Right lobe of liver (tissue), 6 donors: ENCODE data around the gene BCKDHB. TPM values are rescaled to one million over a fixed set of nuclear protein-coding genes. Genes with fewer than 3 reads are reported as not detected.

Experiments used
- ATAC-seq, 4 donors: fragments of 200-7000 bp; cut with Tn5 transposase; one replicate each; pipeline ENCODE4 v1.9.1; 2020; ENCODE audit warnings: mild to moderate bottlenecking in 4 of 4, moderate library complexity in 4 of 4
- DNase-seq, 3 donors: peaks; one replicate each; pipeline ENCODE4 v3.0.0-alpha.2; 2020
- H3K27ac ChIP-seq, 3 donors: fragments of 200-600 bp; one replicate each; pipeline ENCODE4 v1.8.0; 2022
- H3K27me3 ChIP-seq, 2 donors: fragments of 200-600 bp; one replicate each; pipeline ENCODE4 v1.8.0; 2022
- H3K36me3 ChIP-seq, 4 donors: fragments of 200-600 bp; sonication (generic) in 1 of 4; one replicate each; pipeline versions ENCODE4 v1.5.1 to v1.8.0; 2017 to 2022; ENCODE audit warnings: control low read depth in 1 of 4
- H3K4me1 ChIP-seq, 4 donors: fragments of 200-600 bp; sonication (generic) in 1 of 4; one replicate each; pipeline versions ENCODE4 v1.5.1 to v1.8.0; 2017 to 2022; ENCODE audit warnings: control low read depth in 1 of 4
- H3K4me3 ChIP-seq, 3 donors: fragments of 200-600 bp; one replicate each; pipeline ENCODE4 v1.8.0; 2022
- H3K9me3 ChIP-seq, 4 donors: fragments of 200-600 bp; sonication (generic) in 1 of 4; one replicate each; pipeline versions ENCODE4 v1.5.1 to v1.8.0; 2017 to 2022; ENCODE audit warnings: control low read depth in 1 of 4
- CTCF ChIP-seq, 4 donors: fragments of 200-600 bp in 3 of 4; fragments of 450-650 bp in 1 of 4; IDR thresholded peaks; one replicate each; pipeline versions ENCODE4 v1.5.1 to v1.8.0; 2016 to 2022; ENCODE audit warnings: antibody characterized with exemption in 4 of 4, mild to moderate bottlenecking in 2 of 4
- POLR2A ChIP-seq: fragments of 450-650 bp; IDR thresholded peaks from one replicate; pipeline ENCODE4 v1.6.1; 2017; ENCODE audit warnings: antibody characterized with exemption, mild to moderate bottlenecking
- WGBS: methylation state at CpG from one replicate; pipeline ENCODE4 v1.1.6; 2018; ENCODE audit warnings: low coverage, low lambda C conversion rate; ENCODE audit not compliant: insufficient coverage; ENCODE audit errors: missing lambda C conversion rate; 5-methylcytosine and 5-hydroxymethylcytosine counted together
- intact Hi-C, 2 donors: fragments of 100-400 bp; cut with DNase I; formaldehyde crosslinking; loops; one replicate each; pipeline versions ENCODE4 v1.11.2 to v1.14.1; 2022
- total RNA-seq, 6 experiments: library from RNA; depleted of rRNA in 2 of 6; stranded (reverse); fragments of >200 nt in 2 of 6; fragmentation: NEBNext Ultra II Directional in 3 of 6; extraction: Animal tissue kit (Norgen Biotek cat#: 25700) in 3 of 6; gene quantifications; one replicate each; pipeline versions ENCODE4 v1.1.0 to v1.2.4, GENCODE V29; 2016 to 2023
- donor health status: DM: no; HTN: yes; CAD: no.
- donor health status: DM: no; HTN: no; CAD: no.
- donor health status: DM: no; HTN: no; CAD: no.
- donor health status: DM: no; HTN: yes; CAD: no.
- donor health status: DM: no; HTN: yes; CAD: no.

Gene BCKDHB
- total RNA-seq, 6 experiments from 2014 or later, result 22.1 to 57.2 (median 43.9) TPM

- Histone ChIP-seq H3K27ac (no peak overlapping the region), H3K27me3 (no peaks in the 10 kb centered on the region), H3K36me3 (no peaks in the 10 kb centered on the region), H3K4me1 (no peaks in the 10 kb centered on the region), H3K4me3 (no peak overlapping the region), H3K9me3 (no peaks in the 10 kb centered on the region)
- TF ChIP-seq CTCF (IDR thresholded peaks at IDR 0.05), result no peak
- no peak for TF ChIP-seq POLR2A
- WGBS, result 82% methylated on average over 3 of the region's 3 CpGs
- intact Hi-C loops, result no loop called here
- no peak for ATAC-seq
- no peak for DNase-seq
Observed at GRCh38 chr6:80363501-80364122, 257.1 kb downstream of the BCKDHB start.

GRCh38 chr6:80364149-80364548 lies 257.7 kb downstream of the BCKDHB start:
- intact Hi-C loops, result no loop called here
- Histone ChIP-seq H3K9me3 (no peaks in the 10 kb centered on the region), H3K27me3 (no peaks in the 10 kb centered on the region), H3K36me3 (no peaks in the 10 kb centered on the region), H3K4me3 (no peak overlapping the region), H3K4me1 (no peaks in the 10 kb centered on the region), H3K27ac (no peak overlapping the region)
- DNase-seq (no peak), ATAC-seq (no peak)
- WGBS, result 96% methylated on average over 3 of the region's 3 CpGs
- TF ChIP-seq CTCF (IDR thresholded peaks at IDR 0.05), result no peak
- no peak for TF ChIP-seq POLR2A

GRCh38 chr6:80366051-80366450 lies 259.6 kb downstream of the BCKDHB start:
- 78% methylated on average over 4 of the region's 4 CpGs for WGBS
- no peaks in the 10 kb centered on the region for H3K9me3 ChIP-seq
- intact Hi-C loops, result no loop called here
- no peaks in the 10 kb centered on the region for H3K27me3 ChIP-seq
- TF ChIP-seq CTCF (IDR thresholded peaks at IDR 0.05) (no peak), POLR2A (no peak)
- H3K4me3 ChIP-seq, result no peak overlapping the region
- H3K4me1 ChIP-seq, result no peaks in the 10 kb centered on the region
- DNase-seq (no peak), ATAC-seq (no peak)
- H3K27ac ChIP-seq, result no peak overlapping the region
- H3K36me3 ChIP-seq, result no peaks in the 10 kb centered on the region

- no peak overlapping the region for H3K27ac ChIP-seq
- H3K4me3 ChIP-seq, result no peak overlapping the region
- H3K9me3 ChIP-seq, result no peaks in the 10 kb centered on the region
- H3K4me1 ChIP-seq, result no peaks in the 10 kb centered on the region
- no peak for TF ChIP-seq POLR2A
- no peak for TF ChIP-seq CTCF (IDR thresholded peaks at IDR 0.05)
- no peaks in the 10 kb centered on the region for H3K27me3 ChIP-seq
- no peaks in the 10 kb centered on the region for H3K36me3 ChIP-seq
- ATAC-seq (peak in 1 of 4 donors; percentile 31), DNase-seq (peak in 1 of 3 donors; percentile 25)
- intact Hi-C loops, result no loop called here
Observed at GRCh38 chr6:80366714-80367113, 260.2 kb downstream of the BCKDHB start.

- no peaks in the 10 kb centered on the region for H3K9me3 ChIP-seq
- ATAC-seq, result no peak
- no peaks in the 10 kb centered on the region for H3K36me3 ChIP-seq
- no peak overlapping the region for H3K27ac ChIP-seq
- DNase-seq, result no peak
- no peaks in the 10 kb centered on the region for H3K27me3 ChIP-seq
- TF ChIP-seq CTCF (IDR thresholded peaks at IDR 0.05) (no peak), POLR2A (no peak)
- intact Hi-C loops, result no loop called here
- H3K4me3 ChIP-seq, result no peak overlapping the region
- no peaks in the 10 kb centered on the region for H3K4me1 ChIP-seq
Observed at GRCh38 chr6:80376411-80376810, 269.9 kb downstream of the BCKDHB start.
